D721Med (cell line): ENCODE data around the gene LAMB4.

Experiments
- DNase-seq: peaks from one replicate; pipeline ENCODE4 v3.0.0; 2011; ENCODE audit warnings: low spot score; ENCODE audit not compliant: insufficient read length
- FAIRE-seq: peaks from 2 replicates; lab custom pipeline; 2011; peaks lifted over from hg19 to GRCh38; lab: Jason Lieb, UNC
- CTCF ChIP-seq: IDR thresholded peaks from 2 replicates; pipeline ENCODE4 v1.5.1; 2012; ENCODE audit warnings: mild to moderate bottlenecking, control low read depth; ENCODE audit not compliant: insufficient read depth; ENCODE audit errors: missing control alignments

Gene LAMB4

DNA sequence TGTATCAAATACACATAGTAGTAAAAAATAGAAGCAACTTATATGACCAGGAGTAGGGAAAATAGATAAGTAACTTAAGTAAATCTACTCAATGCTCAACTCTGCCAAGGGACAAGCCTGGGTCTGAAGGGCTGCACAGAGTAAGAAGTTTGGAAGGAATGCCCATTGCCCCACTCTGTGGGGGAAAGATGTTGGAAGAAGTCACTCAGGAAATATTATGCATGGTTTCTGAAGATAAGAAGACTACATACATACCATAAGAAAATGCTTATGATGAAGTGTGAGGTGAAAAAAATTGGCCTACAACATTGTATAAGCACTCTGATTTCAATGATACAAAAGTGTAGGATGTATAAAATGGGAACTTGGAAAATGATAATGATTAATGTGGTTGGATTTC lies 54.0 kb downstream of the LAMB4 start:
- no peak for FAIRE-seq
- no peak for TF ChIP-seq CTCF
- no peak for DNase-seq

DNA sequence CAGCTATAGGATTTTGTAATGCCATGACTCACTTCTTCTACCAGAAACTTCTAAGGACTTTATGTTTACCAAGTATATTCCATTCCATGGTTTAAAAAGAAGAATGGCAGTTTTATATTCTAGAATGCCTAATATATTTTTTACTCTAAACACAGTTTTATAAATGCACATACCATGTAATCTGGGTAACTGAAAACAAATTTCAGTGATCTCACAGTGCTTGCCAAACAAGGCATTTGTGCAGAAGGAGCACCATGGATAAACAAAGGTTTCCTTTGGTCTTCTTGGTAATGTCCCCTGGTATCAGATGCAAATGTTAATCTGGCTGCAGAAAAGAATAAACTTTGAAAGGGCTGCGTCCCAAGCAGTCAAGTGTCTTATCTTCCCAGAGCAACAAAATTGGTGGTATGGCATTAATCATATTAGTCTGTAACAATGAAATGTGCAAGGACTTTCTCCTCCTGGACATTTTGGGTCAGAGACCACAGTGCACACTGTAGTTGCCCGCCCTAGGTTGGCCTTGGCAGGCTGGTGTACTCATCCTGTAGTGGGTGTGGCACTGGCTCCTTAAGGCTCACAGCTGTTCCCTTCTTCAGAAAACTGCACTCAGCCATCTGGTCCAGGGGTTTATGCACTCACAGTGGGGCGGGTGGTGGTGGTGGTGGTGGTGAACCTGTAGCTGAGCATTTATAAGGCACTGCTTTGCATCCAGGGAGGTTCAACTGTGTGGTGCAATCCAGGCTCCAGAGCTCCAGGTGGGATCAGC lies 56.7 kb downstream of the LAMB4 start:
- DNase-seq (no peak), FAIRE-seq (no peak)
- no peak for TF ChIP-seq CTCF

GRCh38 chr7:108072739-108073138 lies 57.4 kb downstream of the LAMB4 start:
- FAIRE-seq: no peak
- DNase-seq: no peak
- TF ChIP-seq CTCF: no peak

- no peak for TF ChIP-seq CTCF
- DNase-seq (no peak), FAIRE-seq (peak; percentile 44)
Observed at GRCh38 chr7:108072116-108072515, 58.0 kb downstream of the LAMB4 start.

- TF ChIP-seq CTCF: no peak
- no peak for FAIRE-seq
- no peak for DNase-seq
Observed at GRCh38 chr7:108071551-108071950, 58.6 kb downstream of the LAMB4 start.

- FAIRE-seq (no peak), DNase-seq (no peak)
- no peak for TF ChIP-seq CTCF
Observed at GRCh38 chr7:108069646-108070045, 60.5 kb downstream of the LAMB4 start.

DNA sequence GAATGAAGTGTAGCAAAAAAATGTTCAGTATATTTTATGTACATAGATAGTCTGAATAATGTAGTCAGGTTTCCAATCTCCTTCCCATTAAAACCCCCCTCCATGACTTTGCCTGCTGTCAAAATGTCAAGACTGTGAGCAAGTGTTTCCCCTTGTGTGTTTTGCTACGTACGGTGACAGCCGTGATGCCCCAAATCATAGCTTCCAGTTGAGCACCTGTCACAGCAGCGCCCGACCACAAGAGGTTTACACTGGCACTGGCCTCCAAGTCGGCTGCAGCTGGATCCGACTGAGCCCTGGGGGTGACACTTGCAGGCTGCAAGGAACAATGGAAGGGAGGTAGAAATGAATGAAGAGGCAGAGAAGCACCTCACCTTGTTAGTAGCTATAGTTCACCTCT lies 62.3 kb downstream of the LAMB4 start:
- no peak for TF ChIP-seq CTCF
- no peak for FAIRE-seq
- DNase-seq: no peak
